NCI-H146 (cell line): ENCODE results near the gene TANC1.

Experiments
- DNase-seq: peaks from one replicate; lab custom pipeline; 2025; lab: John Stamatoyannopoulos, UW

TANC1 gene

DNA sequence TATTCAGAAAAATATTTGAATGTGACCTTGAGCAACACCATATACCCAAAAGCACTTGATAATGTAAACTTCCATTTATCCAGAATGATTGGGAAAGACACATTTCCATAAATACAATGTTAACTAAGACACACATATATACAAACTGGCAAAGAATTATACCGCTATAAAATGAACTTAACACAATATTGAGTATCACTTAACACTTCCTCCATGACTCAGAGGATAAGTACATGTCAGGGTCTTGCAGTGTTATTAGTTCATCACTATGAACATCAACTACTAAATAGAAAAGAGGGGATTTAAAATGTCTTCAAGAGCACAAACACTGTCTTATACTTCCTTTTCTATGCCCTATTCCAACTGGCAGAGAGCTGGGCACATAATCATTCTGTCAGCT is 299.5 kb downstream of the TANC1 start:
- no peak for DNase-seq

DNA sequence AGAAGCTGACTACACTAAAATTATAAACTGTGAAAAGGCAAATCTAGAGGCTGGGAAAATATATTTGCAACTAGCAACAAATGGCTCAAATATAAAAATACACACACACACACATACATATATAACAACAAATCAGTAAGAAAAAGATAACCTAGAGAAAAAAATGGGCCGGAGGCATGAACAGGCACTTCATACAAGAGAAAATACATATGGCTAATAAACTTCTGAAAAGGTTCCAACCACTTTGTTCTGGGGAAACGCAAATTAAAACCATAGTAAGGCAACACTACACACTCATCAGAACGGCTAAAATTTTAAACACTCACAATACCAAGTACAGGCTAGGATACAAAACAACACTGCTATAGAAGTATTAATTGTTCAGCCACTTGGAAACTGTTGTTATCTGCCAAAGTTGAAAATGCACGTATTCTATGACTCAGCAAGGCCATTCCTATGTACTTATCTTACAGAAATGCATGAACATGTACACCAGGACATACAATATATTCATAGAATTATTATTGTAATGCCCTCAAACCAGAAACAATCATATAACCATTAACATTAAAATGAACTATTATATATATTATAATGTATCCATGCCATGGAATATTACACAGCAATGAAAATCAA is 302.4 kb downstream of the TANC1 start:
- DNase-seq: no peak

DNA sequence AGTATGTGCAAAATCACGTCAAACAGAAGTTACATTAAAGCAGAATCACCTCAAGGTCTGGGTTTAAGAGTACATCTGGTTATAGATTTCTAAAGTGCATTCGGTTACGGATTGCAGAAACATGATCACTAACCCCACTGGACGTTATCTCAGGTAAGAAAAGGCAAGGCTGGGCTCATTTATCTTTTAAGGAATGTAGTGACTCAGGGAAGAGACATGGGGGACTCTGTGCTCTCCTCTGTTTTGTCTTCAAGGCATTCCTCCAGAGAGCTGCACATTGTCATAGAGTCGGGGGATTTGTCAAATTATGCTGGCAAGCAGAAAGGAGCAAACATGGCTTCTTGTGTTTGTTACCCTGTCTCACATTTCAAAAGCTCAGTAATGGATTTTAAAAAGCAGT is 303.7 kb downstream of the TANC1 start:
- no peak for DNase-seq

DNA sequence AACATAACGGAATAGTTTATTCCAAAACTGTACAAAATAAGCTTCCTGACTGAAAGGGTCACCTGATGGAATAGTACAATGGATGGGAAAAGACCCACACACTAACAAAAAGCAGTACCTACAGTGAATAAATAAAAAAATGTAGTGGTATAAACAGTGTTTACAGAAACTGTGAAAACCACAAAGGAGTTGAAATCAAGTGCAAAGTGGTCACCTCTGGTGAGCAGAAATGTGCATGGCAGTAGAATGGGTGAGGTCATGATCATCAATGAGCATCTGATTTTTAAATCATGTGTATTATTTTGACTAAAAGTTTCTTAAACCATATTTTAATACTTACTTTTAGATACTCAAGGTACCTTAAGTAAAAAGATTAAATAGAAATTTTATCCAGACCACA is 306.7 kb downstream of the TANC1 start:
- DNase-seq: no peak

DNA sequence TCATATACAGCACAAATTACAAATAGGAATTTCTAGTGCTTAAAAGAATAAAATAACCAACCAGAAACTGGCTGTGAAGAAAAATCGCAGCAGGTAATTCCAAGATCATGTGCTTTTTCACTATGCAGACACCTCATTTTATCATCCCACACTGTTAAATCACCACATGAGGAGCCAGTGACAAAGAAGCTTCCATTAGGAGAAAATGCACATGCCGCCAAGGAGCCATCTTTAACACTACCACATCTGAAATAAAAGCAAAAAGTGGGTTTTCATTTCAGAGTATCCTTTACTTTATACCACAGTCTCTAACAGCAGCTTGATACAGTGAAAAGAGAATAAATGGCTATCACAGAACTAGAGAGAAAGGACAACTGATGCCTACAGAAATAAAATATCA is 311.3 kb downstream of the TANC1 start:
- DNase-seq: no peak

DNA sequence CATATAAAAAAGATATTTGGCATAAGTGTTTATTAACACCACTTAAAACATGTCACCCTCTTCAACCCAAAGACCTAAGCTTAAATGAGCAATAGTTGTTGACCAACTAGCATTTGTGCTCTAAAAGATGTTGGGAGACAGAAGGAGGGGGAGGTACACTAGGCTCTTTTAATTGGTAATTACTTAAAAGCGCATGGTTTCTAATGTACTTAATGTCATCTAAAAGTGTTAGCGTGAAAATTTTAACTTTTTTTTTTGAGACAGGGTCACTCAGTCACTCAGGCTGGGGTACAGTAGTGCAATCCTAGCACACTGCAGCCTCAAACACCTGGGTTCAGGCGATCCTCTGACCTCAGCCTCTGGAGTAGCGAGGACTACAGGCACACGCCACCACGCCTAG is 312.6 kb downstream of the TANC1 start:
- DNase-seq: no peak
